Measurements from ENCODE around the gene VPS50. TPM values are rescaled to one million over a fixed set of nuclear protein-coding genes. Genes with fewer than 3 reads are reported as not detected.

The VPS50 gene
- polyA plus RNA-seq, 4 donors = 27.9 to 34.3 (median 33.7) TPM

DNA sequence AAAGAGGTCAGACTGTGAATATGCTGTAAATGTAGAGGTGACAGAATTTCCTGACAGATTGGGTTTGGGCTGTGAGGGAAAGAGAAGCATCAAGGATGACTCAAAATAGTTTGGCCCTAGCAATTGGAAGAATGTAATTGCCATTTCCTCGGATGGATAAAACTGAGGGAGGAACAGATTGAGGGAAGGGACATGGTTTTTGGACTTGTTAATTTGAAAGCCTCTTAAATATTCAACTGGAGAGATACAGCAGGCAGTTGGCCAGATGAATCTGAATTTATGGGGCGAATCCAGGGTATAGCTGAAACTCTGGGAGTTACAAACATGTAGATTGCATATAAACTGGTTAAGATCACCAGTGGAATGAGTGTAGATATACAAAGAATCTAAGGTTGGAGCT, 3.4 kb downstream of the VPS50 start:
- no peak for DNase-seq (ENCODE audit: low read depth in 4 of 4, low spot score in 3 of 4)

DNA sequence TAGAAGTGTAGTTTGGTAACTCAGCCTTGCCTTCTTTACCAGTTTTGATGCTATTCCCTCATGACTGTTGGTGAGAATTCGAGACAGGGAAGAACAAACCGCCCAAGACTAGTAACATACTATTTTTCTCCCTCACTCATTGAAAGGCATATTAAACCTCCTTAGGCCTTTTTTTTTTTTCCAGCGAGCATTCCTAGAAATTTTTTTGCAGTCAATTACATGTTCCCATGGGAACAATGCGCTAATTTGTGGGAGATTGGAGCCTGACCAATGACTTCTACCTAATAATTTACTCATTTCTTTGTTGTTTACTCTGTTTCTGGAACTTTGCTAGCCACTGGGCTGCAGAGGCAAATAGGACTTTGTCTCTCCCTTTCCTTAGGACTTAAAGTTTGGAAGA, 6.0 kb downstream of the VPS50 start:
- DNase-seq (ENCODE audit: low read depth in 4 of 4, low spot score in 3 of 4) = no peak

DNA sequence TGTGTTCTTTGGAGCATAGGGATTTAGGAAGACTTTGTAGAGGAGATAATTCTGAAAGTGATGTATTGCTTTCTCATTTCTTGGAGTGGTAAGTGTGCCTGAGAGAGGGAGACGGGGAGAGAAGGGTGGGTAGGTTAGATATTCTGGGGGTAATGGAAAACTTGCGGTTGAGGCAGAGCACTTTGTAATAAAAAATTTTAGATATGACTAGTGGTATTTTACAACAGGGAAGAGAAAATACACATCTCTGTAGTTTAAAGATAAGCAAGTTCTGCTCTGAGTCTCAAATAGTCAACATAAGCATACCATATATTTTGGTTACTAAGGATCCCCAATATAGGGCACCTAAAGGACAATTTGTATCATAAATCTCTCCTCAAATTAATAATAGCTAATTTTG, 6.6 kb downstream of the VPS50 start:
- DNase-seq (ENCODE audit: low read depth in 4 of 4, low spot score in 3 of 4) = no peak

DNA sequence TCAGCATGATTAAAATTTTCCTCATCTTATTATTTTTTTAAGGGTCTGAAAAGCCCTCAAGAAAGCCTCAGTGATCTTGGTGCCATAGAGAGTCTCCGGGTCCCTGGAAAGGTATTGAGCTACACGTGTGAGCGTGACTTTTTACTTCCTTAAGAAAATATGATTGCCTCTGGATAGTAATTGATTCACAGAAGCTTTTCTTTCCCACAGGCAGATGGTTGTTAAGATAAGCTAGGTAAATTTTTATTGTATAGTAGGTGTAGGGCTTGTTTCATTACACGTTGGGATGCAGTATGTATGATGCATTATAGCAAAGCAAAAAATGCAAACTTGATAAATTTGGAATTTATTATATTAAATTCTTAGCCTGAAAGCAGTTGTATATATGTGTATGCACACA, 7.7 kb downstream of the VPS50 start:
- no peak for DNase-seq (ENCODE audit: low read depth in 4 of 4, low spot score in 3 of 4)

DNA sequence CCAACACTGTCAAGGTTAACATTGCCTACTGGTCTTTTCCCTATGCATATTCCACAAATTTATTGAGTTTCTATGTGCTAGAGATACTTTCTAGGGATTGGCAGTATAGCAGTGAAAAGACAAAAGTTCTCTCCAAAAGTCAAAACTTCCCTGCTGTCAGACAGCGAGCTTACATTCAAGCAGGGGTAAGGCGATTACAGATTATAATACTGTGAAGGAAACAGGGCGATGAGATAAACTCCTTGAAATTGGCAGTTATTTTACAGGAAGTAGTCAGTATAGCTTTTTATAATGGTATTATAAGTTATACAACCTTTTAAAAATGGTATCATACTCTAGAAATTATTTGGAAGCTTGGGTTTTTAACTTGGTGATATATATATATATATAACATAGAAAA, 9.9 kb downstream of the VPS50 start:
- no peak for DNase-seq (ENCODE audit: low read depth in 4 of 4, low spot score in 3 of 4)

DNA sequence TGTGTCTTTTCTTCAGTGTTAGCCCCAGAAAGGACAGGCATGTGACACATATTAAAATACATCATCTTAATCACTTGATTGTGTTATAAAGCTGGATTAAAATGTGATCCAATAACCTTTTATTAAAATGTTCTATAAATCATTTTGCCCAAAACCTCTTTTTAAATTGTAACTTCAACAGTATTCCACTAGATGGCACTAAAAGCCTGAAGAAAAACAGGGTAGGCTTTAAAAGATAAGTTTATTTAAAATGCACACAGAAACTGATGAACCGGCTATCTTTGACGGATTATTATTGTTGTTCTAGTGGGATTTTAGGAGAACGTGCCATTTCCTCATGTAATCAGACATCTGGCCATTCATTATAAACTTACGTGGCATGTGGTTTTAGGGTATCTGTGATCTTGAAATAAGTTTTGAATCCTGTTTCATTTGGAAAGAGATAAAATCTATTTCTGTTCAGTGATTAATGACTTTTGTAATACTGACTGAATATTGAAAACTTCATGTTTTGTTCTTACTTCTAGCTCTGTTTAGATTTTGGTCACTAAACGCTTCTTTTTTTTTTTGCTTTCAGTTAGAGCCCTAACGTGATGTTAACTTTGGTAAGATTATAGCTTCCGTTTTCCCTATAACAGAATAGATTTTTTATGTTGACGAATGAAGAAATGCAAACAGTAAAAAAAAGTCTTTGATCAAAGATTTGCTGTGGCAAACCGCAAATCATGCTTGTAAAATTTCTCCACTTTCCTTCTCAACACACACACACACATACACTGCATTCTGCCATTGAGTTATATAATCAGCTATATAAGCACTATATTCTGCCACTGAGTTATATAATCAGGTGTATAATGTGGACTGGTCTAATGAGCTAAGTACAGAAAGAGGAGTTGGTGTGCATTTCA, 13.6 kb downstream of the VPS50 start:
- no peak for DNase-seq (ENCODE audit: low read depth in 4 of 4, low spot score in 3 of 4)

DNA sequence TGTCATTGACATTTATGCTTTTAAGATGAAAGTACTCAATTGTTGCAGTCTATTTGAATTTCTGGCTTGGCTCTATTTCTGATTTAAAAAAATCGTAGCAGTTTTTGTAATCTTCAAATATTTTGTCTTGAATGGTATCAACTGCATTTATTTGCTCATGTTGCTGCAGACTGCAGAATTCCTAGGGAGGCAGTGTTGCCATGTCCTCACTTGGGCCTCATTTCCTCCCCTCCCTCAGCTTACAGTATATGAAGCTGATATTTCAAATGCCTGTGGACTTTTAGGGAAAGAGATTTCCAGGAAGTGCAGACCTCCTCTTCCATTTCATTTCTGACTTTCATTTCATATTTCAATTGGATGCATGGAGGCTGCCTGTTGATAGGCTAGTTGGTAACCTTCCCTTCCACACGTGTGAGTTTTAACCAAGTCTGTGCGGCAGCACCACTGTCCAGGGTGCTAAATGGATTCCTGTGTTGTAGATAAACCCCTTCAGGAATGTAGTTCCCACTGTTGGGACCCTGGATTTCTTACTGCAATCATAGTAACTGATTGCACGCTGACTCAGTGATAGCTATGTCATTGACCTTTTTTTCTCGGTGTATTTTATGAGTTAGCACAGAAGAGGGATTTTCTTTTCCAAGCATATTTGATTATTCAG, 17.5 kb downstream of the VPS50 start:
- DNase-seq (ENCODE audit: low read depth in 4 of 4, low spot score in 3 of 4) = no peak

DNA sequence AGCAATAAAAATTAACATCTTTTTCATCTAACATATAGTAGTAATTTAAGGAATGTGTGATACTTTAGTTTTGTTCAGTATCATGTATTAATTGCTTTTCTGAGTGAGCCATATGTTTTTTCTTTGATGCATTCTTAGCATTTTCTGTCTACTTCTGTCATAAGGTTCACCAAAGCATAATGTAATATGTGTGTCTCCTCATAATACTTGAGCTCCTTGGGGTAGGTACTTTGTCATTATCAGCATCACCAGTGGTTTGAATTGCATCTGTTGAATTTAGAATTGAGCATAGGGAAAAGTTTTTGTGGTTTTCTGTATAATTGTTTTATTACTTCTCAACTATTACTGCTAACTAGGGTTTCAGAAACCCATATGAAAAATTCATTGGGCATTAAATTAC, 26.5 kb downstream of the VPS50 start:
- DNase-seq (ENCODE audit: low read depth in 4 of 4, low spot score in 3 of 4) = no peak

DNA sequence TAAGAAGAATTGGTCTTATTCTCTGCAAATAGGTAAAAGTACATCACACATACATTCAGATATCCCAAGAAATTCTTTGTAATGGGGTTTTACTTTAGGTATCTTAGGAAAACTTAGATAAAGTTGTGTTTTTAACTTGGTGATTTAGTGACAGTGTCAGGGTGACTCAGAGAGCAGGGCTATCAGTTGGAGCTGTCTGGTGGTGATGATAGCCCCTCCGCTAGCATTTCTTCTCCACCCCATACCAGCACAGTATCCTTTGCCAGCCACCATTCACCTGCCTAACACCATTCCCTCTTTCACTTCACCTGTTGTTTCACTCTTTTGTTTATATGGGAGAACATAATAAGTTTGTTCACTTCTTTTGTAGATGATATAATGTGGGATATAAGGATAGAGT, 30.4 kb downstream of the VPS50 start:
- DNase-seq (ENCODE audit: low read depth in 4 of 4, low spot score in 3 of 4) = no peak

DNA sequence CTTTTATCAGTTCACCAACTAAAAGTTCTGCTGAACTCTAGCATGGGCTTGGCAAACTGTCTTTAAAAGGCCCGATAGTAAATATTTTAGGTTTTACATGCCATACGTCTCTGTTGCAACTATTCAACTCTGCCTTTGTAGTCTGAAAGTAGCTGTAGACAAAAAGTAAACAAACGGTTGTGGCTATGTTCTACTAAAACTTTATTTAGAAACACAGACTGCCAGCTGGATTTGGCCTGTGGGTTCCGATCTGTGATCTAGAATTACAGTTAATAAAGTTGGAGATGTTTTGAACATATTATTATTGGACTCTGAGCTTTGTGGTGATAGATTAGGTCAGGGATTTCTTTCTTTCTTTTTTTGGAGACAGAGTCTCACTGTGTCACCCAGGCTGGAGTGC, 33.1 kb downstream of the VPS50 start:
- DNase-seq (ENCODE audit: low read depth in 4 of 4, low spot score in 3 of 4) = no peak

DNA sequence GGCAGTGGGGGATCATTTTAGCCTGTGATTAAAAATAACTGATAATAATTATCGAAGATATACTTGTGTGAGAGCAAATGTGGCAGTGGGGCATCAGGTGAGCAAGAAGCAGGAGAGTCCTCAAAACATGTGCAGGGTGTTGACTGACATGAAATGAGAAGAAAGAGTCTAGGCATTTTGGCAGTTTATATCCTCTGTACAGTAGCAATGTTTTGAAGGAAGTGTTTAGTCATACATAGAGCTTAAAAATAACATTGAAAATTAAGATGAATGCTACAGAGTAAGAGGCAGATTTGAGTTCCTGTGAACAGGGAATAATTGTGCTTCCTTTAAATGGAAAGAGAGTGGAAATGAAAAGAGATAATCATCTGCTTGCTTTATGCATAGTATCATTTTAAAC, 47.4 kb downstream of the VPS50 start:
- no peak for DNase-seq (ENCODE audit: low read depth in 4 of 4, low spot score in 3 of 4)

DNA sequence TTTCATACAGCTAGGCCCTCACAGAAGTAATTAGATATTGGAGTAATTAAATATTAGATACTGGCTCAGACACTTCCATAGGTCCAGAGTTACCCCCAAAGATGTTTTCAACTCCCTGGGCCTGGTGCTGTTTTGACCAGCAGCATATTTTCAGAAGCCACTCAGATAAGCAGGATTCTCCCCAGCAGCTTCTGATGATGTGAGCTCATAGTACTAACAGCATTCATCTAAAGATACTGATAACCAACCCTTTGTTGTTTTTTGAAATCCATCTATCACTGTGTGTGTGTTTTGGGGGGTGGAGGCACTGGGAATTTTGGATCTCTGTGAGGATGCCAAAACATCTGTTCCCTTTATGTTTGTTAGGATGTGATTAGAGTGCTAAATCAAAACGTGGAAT, 52.7 kb downstream of the VPS50 start:
- DNase-seq (ENCODE audit: low read depth in 4 of 4, low spot score in 3 of 4) = no peak

DNA sequence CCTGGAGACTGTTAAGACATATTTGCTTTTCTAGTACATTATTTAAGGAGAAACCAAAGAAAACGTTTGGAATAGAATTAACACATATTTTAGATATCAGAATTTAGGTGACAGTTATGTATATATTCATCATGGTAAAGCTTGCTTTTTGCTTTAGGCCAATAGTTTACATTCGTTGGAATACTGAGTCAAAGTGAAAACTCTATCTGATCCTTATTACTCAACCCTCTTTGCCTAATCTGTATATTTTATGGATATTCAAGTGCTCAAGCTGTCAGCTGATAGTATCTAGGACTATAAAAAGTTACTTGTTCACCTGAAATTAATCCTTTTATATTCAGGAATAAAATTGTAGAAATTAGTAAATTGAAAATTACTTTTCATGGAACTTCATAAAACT, 61.1 kb downstream of the VPS50 start:
- DNase-seq (ENCODE audit: low read depth in 4 of 4, low spot score in 3 of 4) = no peak

DNA sequence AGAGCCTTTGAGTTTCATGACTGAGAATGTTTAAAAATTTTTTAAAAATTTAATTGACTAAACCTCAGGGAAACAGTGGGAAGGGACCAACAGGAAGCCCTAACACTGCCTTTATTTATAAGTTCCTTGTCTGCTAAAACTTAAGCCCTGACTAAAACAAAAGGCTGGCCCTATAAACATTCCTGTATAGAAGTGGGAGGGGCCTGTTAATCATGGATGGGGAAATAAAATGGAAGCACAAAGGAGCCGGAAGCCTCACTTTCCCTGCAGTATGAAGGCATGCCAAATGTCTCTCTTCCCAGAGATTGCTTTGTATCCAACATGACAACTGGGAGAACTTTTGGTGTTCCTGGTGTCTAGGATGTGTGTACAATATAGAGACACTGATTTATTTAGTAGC, 66.0 kb downstream of the VPS50 start:
- no peak for DNase-seq (ENCODE audit: low read depth in 4 of 4, low spot score in 3 of 4)

DNA sequence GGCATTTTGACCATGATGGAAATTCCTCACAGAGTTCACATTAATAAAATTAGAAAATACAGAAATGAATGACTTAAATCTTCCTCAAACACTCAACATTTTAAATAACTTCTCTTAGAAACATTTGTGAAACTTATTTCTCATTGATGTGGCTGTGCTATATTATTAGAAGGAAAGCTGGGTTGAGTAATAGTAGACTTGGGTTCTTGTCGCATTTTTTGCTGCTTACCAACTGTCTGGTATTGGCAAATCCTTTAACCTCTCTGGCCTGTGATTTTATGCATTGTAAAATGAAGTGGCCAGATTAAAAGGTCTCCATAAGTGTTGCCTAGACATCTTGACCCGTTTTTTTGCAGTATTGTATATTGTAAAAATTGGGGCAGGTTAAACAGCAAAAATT, 66.5 kb downstream of the VPS50 start:
- no peak for DNase-seq (ENCODE audit: low read depth in 4 of 4, low spot score in 3 of 4)

DNA sequence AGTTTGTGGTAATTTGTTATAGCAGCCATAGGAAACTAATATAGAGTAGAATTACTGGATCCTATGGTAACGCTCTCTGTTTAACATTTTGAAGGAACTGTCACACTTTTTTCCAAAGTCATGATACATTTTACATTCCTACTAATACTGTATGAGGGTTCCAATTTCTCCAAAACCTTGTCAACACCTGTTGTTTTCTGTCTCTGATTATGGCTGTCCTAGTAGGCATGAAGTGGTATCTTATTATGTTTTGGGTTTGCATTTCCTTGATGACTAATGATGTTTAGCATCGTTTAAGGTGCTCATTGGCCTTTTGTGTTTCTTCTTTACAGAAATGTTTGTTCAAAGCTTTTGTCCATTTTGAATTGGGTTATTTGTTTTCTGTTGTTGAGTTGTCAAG, 69.6 kb downstream of the VPS50 start:
- no peak for DNase-seq (ENCODE audit: low read depth in 4 of 4, low spot score in 3 of 4)

DNA sequence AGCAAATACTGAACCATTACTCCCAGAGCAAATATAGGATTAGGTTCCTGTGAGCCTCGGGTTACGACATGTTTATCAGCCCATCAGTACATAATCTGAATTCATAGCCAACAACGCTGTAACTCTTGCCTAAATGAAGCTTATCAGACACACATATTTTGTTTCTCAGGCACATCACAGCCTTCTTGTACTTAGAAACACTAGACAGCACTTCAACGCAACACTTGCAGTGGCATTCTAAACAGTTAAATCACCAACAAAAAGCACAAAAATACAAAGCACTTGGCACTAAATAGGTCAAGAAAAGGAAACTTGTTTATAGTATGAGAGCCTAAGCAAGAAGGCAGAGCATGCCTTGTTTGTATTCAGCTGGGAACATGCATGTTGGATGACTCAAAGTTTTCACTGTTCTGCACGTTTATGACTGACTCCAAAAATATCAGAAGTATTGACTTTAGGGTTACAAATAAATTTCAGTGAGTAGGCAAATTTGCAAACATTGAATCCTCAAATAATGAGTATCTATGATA, 75.0 kb downstream of the VPS50 start:
- DNase-seq (ENCODE audit: low read depth in 4 of 4, low spot score in 3 of 4) = no peak

DNA sequence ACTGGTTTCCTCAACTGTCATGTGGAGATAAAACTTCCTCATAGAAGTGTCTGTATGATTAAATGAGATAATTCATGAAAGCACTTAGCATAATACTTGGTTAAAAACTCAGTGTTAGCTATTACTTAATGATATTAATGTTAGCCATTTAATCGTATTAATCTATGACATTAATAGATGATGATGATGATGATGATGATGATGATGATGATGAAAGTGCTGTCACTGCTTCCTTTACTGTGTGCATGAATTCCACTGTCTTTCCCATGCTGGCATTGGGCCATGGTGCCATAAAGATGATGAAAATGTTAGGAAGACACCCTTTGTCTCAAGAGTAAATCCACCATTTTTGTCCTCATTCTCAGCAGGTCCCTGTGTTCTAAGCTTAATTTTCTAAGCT, 75.8 kb downstream of the VPS50 start:
- no peak for DNase-seq (ENCODE audit: low read depth in 4 of 4, low spot score in 3 of 4)

DNA sequence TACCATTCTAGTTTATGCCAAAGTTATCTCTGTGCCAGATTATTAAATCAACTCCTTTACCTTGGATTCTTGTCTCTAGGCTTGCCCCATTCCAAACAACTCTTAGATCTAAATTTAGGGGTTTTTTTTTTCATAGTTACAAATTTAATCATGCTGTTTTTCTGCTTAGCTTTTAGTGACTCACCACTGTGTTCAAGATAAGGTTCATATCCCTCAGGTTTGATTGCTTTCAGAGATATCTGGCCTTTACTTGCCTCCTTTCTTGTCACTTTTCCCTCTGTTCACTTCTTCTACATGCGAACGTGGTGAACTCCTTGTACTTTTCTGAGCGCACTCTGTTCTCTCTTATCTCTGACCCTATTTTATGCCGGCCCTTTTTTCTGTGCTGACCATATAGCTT, 78.2 kb downstream of the VPS50 start:
- no peak for DNase-seq (ENCODE audit: low read depth in 4 of 4, low spot score in 3 of 4)

DNA sequence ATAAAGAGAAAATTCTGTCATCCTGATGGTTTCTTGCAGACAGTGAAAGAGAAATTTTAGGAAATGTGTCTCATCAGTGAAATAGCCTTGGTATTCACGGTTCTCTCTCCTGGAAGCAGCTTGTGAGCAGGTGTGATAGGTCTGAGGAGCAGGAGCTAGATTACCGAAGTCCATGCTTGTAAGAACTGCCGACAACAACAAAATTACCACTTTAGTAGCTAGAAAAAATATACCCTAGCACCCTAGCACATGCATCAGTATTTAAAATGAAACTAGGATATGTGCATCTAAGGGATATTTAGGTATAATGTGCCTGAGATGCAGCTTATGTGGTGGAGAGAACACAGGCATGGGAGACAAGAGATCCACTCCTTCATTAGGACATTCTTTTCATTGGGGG, 82.3 kb downstream of the VPS50 start:
- DNase-seq (ENCODE audit: low read depth in 4 of 4, low spot score in 3 of 4) = no peak

DNA sequence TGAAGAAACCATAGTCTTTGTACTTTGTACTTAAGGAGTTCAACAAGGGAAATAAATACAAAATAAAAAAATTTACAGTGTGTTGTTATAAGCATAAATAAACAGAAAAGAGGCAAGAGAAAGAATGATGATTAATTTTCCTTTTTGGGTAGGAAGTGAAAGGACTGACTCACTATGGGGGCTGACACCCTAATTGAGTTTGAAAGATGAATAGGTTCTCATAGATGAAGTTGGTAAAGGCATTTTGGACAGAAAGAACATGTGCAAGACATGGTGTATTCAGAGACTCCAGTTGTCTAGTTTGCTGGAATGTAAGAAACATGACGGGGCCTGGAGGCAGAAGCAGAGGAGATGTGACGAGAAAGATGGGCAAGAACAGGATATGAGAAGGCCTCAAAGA, 83.7 kb downstream of the VPS50 start:
- DNase-seq (ENCODE audit: low read depth in 4 of 4, low spot score in 3 of 4) = no peak

DNA sequence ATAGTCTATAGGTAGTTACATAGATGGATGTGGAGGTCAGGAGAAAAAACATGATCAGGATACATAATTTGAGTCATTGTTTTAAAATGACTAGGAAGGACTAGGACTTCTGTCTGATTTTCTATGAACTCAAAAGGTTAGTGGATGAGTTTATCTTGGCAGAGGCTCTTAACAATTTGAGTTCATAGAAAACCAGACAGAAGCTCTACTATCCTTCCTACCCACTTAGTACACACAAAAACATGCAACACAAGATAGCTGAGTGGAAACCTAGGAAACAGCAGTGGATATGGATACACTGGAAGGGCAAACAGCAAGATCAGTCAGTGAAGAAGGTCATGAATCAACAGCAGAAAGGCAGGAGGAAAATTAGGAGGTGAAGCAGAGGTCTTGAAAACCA, 84.6 kb downstream of the VPS50 start:
- DNase-seq (ENCODE audit: low read depth in 4 of 4, low spot score in 3 of 4) = no peak
